IMR-90 (cell line): ENCODE measurements around the gene DYNLT4. TPM values are rescaled to one million over a fixed set of nuclear protein-coding genes. Genes with fewer than 3 reads are reported as not detected.

Source experiments
- ATAC-seq: fragments of 200-7000 bp; cut with Tn5 transposase; 2 replicates; pipeline ENCODE4 v1.9.1; 2020; ENCODE audit warnings: low read depth, mild to moderate bottlenecking, moderate library complexity
- BruUV-seq: library from RNA; stranded (reverse); fragments of 400-500 nt; replicated peaks from 2 replicates; lab custom pipeline; 2021; lab: Mats Ljungman, UMichigan
- CTCF ChIA-PET: fragments of 300-600 bp; formaldehyde crosslinking; extraction: SDS; loops from one replicate; lab custom pipeline; 2021; ENCODE audit warnings: antibody characterized with exemption; lab: Yijun Ruan, JAX
- POLR2A ChIA-PET: fragments of 300-600 bp; sonication (Branson Sonifier 250); formaldehyde crosslinking; loops from one replicate; lab custom pipeline; 2022; ENCODE audit warnings: antibody characterized with exemption; ENCODE audit not compliant: unreplicated experiment; lab: Charles Lee
- DNase-seq: peaks from one replicate; pipeline ENCODE4 v3.0.0; 2013
- H2AFZ ChIP-seq: replicated peaks from 2 replicates; pipeline ENCODE3; 2013; ENCODE audit warnings: low read length, mild to moderate bottlenecking; ENCODE audit not compliant: poor library complexity
- H2AK5ac ChIP-seq: 2 replicates; pipeline ENCODE4 v1.6.1; 2013; ENCODE audit warnings: low read depth, low read length, inconsistent platforms
- H2AK9ac ChIP-seq: replicated peaks from 2 replicates; pipeline ENCODE3; 2013; ENCODE audit warnings: mild to moderate bottlenecking, low read depth, low read length, moderate library complexity; ENCODE audit not compliant: poor library complexity
- H2BK120ac ChIP-seq: 2 replicates; pipeline ENCODE4 v1.6.1; 2013; ENCODE audit warnings: low read depth, low read length, inconsistent platforms
- H2BK15ac ChIP-seq: 3 replicates; pipeline ENCODE4 v1.6.1; 2013; ENCODE audit warnings: low read depth, low read length, inconsistent platforms
- H2BK20ac ChIP-seq: 2 replicates; pipeline ENCODE4 v1.6.1; 2013; ENCODE audit warnings: low read depth, mild to moderate bottlenecking, inconsistent platforms, low read length, moderate library complexity
- H2BK5ac ChIP-seq: 2 replicates; pipeline ENCODE4 v1.6.1; 2013; ENCODE audit warnings: mild to moderate bottlenecking, low read depth, low read length, inconsistent platforms; ENCODE audit not compliant: poor library complexity, severe bottlenecking
- H3K14ac ChIP-seq: replicated peaks from 2 replicates; pipeline ENCODE4 v1.6.1; 2013; ENCODE audit warnings: low read depth, low read length, inconsistent platforms
- H3K18ac ChIP-seq: 2 replicates; pipeline ENCODE4 v1.6.1; 2013; ENCODE audit warnings: low read depth, low read length, control low read depth
- H3K23ac ChIP-seq: 2 replicates; pipeline ENCODE4 v1.6.1; 2013; ENCODE audit warnings: low read depth, low read length, inconsistent platforms
- H3K27ac ChIP-seq: 2 replicates; pipeline ENCODE4 v1.5.1; 2013; ENCODE audit warnings: mild to moderate bottlenecking, control low read depth, low read length; ENCODE audit not compliant: insufficient read depth
- H3K27me3 ChIP-seq: 2 replicates; pipeline ENCODE4 v1.6.1; 2013; ENCODE audit warnings: low read length; ENCODE audit not compliant: control insufficient read depth, insufficient read depth
- H3K36me3 ChIP-seq: 2 replicates; pipeline ENCODE4 v1.6.1; 2013; ENCODE audit warnings: low read length, mixed read lengths; ENCODE audit not compliant: control insufficient read depth, insufficient read depth
- H3K4ac ChIP-seq: 2 replicates; pipeline ENCODE4 v1.6.1; 2013; ENCODE audit warnings: low read depth, low read length, inconsistent platforms
- H3K4me1 ChIP-seq: 2 replicates; pipeline ENCODE4 v1.6.1; 2013; ENCODE audit warnings: low read length, mixed read lengths; ENCODE audit not compliant: control insufficient read depth, insufficient read depth
- H3K4me2 ChIP-seq: 2 replicates; pipeline ENCODE4 v1.6.1; 2013; ENCODE audit warnings: low read depth, mild to moderate bottlenecking, control low read depth, low read length, moderate library complexity
- H3K4me3 ChIP-seq: 2 replicates; pipeline ENCODE4 v1.5.1; 2013; ENCODE audit warnings: low read depth, mild to moderate bottlenecking, control low read depth, low read length, moderate library complexity; ENCODE audit not compliant: insufficient read depth
- H3K56ac ChIP-seq: 2 replicates; pipeline ENCODE4 v1.6.1; 2013; ENCODE audit warnings: low read length, inconsistent platforms; ENCODE audit not compliant: insufficient read depth; ENCODE audit errors: extremely low read depth
- H3K79me1 ChIP-seq, 2 experiments: 2 replicates each; pipeline ENCODE4 v1.6.1; 2013; ENCODE audit warnings: low read length in 2 of 2, inconsistent platforms in 1 of 2, low read depth in 1 of 2
- H3K9ac ChIP-seq: 2 replicates; pipeline ENCODE4 v1.6.1; 2013; ENCODE audit warnings: low read depth, low read length, control low read depth
- H3K9me1 ChIP-seq: 2 replicates; pipeline ENCODE4 v1.6.1; 2013; ENCODE audit warnings: low read length, inconsistent platforms; ENCODE audit not compliant: insufficient read depth
- H3K9me3 ChIP-seq: 2 replicates; pipeline ENCODE4 v1.6.1; 2013; ENCODE audit warnings: low read length; ENCODE audit not compliant: control insufficient read depth, insufficient read depth
- H4K20me1 ChIP-seq: 2 replicates; pipeline ENCODE4 v1.6.1; 2013; ENCODE audit warnings: low read length, inconsistent platforms; ENCODE audit not compliant: insufficient read depth
- H4K5ac ChIP-seq: 2 replicates; pipeline ENCODE4 v1.6.1; 2013; ENCODE audit warnings: mild to moderate bottlenecking, low read depth, low read length, control low read depth
- H4K8ac ChIP-seq, 2 experiments: 2 replicates each; pipeline ENCODE4 v1.6.1; 2013; ENCODE audit warnings: low read depth in 2 of 2, low read length in 2 of 2, control low read depth in 1 of 2, inconsistent platforms in 1 of 2
- H4K91ac ChIP-seq: 2 replicates; pipeline ENCODE4 v1.6.1; 2013; ENCODE audit warnings: low read depth, low read length, inconsistent platforms; ENCODE audit not compliant: insufficient read depth
- MAZ ChIP-seq: IDR thresholded peaks from 2 replicates; pipeline ENCODE4 v1.6.1; 2012; ENCODE audit warnings: low read depth, mild to moderate bottlenecking, low read length, improper control_type of control experiment, moderate library complexity, borderline replicate concordance
- RAD21 ChIP-seq: IDR thresholded peaks from 2 replicates; pipeline ENCODE4 v1.6.1; 2012; ENCODE audit warnings: low read length, improper control_type of control experiment
- WGBS, 2 experiments: methylation state at CpG; one replicate each; pipeline versions ENCODE4 v1.1.5 to v1.1.7; 2013; ENCODE audit warnings: missing lambda C conversion rate in 2 of 2; ENCODE audit not compliant: insufficient read length in 1 of 2; ENCODE audit errors: extremely low coverage in 2 of 2; 5-methylcytosine and 5-hydroxymethylcytosine counted together
- dilution Hi-C: fragments of 300-500 bp; cut with HindIII; formaldehyde crosslinking; loops from one replicate; pipeline ENCODE4 v1.14.3; 2018; ENCODE audit warnings: low sequenced_read_pairs; ENCODE audit not compliant: unreplicated experiment
- in situ Hi-C: fragments of 300-500 bp; cut with MboI; formaldehyde crosslinking; loops from 3 replicates; pipeline ENCODE4 v1.14.3; 2019; ENCODE audit warnings: low sequenced_read_pairs, inconsistent platforms, mixed read lengths
- intact Hi-C: fragments of 100-400 bp; cut with micrococcal nuclease; formaldehyde crosslinking; loops from 2 replicates; pipeline ENCODE4 v1.10.0; 2022
- polyA plus RNA-seq, 3 experiments: library from polyadenylated mRNA; depleted of rRNA; stranded (reverse); fragments of >200 nt; gene quantifications; 2 replicates each; pipeline ENCODE4 v1.2.3, GENCODE V29; 2012; ENCODE audit warnings: low replicate concordance in 1 of 3
- total RNA-seq: library from RNA; depleted of rRNA; stranded (reverse); fragments of >200 nt; gene quantifications from 2 replicates; pipeline ENCODE4 v1.2.3, GENCODE V29; 2012

The DYNLT4 gene
- total and polyA plus RNA-seq, 2 of the 4 experiments (the other 2 are of a cell fraction) = not detected

- Histone ChIP-seq H3K4me3 (peak within 1 kb of the TSS; percentile 51), H3K27me3 (no peaks in the 10 kb centered on the region; the same call in 1 of the 2 replicates), H2BK120ac (no peak within 1 kb of the TSS), H2BK15ac (no peak within 1 kb of the TSS), H3K4ac (peak within 1 kb of the TSS; percentile 20; the same call in 1 of the 2 replicates), H3K27ac (no peak within 1 kb of the TSS; the same call in 1 of the 2 replicates), H3K9ac (no peak within 1 kb of the TSS), H4K91ac (no peak within 1 kb of the TSS), H3K18ac (no peak within 1 kb of the TSS), H3K36me3 (no peaks in the 10 kb centered on the region), H2AFZ (peak within 1 kb of the TSS; percentile 93), H3K79me1 (no peaks in the 10 kb centered on the region), H3K14ac (peak within 1 kb of the TSS; percentile 31; the same call in 1 of the 2 replicates), H2AK9ac (peak within 1 kb of the TSS; percentile 89), H3K56ac (no peak within 1 kb of the TSS; the same call in 1 of the 2 replicates), H4K5ac (no peak within 1 kb of the TSS), H2AK5ac (peak within 1 kb of the TSS; percentile 29; the same call in 1 of the 2 replicates), H3K9me1 (no peaks in the 10 kb centered on the region; the same call in 1 of the 2 replicates), H4K20me1 (no peaks in the 10 kb centered on the region), H3K9me3 (no peaks in the 10 kb centered on the region), H3K4me2 (peak within 1 kb of the TSS; percentile 54), H4K8ac (peak within 1 kb of the TSS in 1 of 2 experiments; percentile 9; a peak in 1 of 4 replicates), H3K23ac (peak within 1 kb of the TSS; percentile 16; the same call in 1 of the 2 replicates), H3K4me1 (no peaks in the 10 kb centered on the region), H2BK20ac (no peak within 1 kb of the TSS), H2BK5ac (no peak within 1 kb of the TSS)
- TF ChIP-seq MAZ = peak; percentile 84; the same call in 1 of the 2 replicates
- no peak for TF ChIP-seq RAD21
- in situ Hi-C loops (no loop called here), intact Hi-C loops (no loop called here), dilution Hi-C loops (no loop called here)
- 0% methylated on average over 21 of the region's 72 CpGs; no CpG with 5 or more reads in 1 of the 2 experiments for WGBS, 2 experiments
- ATAC-seq (peak; percentile 95), DNase-seq (peak; percentile 53)
- POLR2A ChIA-PET = interaction anchor here (1.2 kb wide), 1 partner anchor 24 kb away, joined by 8 read pairs; no protein-coding TSS in a partner anchor
- BruUV-seq = no TSS peak
- CTCF ChIA-PET = no interaction called here
Measured at GRCh38 chr1:44842862-44843655, 35.9 kb upstream of the DYNLT4 start, which contains the start of gene PTCH2. TSS of gene PTCH2 (minus strand) at chr1:44843253. CDS start at chr1:44842932, 321 bp downstream.
